Measurements from ENCODE around the gene ACTR10. TPM values are rescaled to one million over a fixed set of nuclear protein-coding genes. Genes with fewer than 3 reads are reported as not detected.

The ACTR10 gene
- total RNA-seq, 4 donors from 2014 or later, result 42.6 to 88.8 (median 78.7) TPM

GRCh38 chr14:58171090-58171489, 28.9 kb upstream of the ACTR10 start:
- DNase-seq (ENCODE audit: low spot score in 2 of 2), result peak; percentile 29 to 39
- no peaks in the 10 kb centered on the region for H3K9me3 ChIP-seq
- peaks cover 0 to 5% (median 0%) of the 10 kb centered on the region in 4 donors for H3K4me1 ChIP-seq
- H3K36me3 ChIP-seq, result no peaks in the 10 kb centered on the region
- TF ChIP-seq EP300 (IDR thresholded peaks at IDR 0.05) (no peak), POLR2A (IDR thresholded peaks at IDR 0.05) (no peak), CTCF (IDR thresholded peaks at IDR 0.05) (no peak)
- H3K4me3 ChIP-seq, result no peak overlapping the region
- no peaks in the 10 kb centered on the region for H3K27me3 ChIP-seq
- H3K27ac ChIP-seq, result no peak overlapping the region
- WGBS, 2 donors, result 19 to 21% methylated on average over 6 of the region's 6 CpGs

GRCh38 chr14:58177125-58177524, 22.8 kb upstream of the ACTR10 start:
- H3K4me3 ChIP-seq, result no peak overlapping the region
- no peaks in the 10 kb centered on the region for H3K9me3 ChIP-seq
- DNase-seq (ENCODE audit: low spot score in 2 of 2), result no peak
- H3K27ac ChIP-seq, result no peak overlapping the region
- no peaks in the 10 kb centered on the region for H3K4me1 ChIP-seq
- H3K27me3 ChIP-seq, result no peaks in the 10 kb centered on the region
- 65 to 73% methylated on average over 5 of the region's 5 CpGs for WGBS, 2 donors
- no peaks in the 10 kb centered on the region for H3K36me3 ChIP-seq
- TF ChIP-seq CTCF (IDR thresholded peaks at IDR 0.05) (no peak), POLR2A (IDR thresholded peaks at IDR 0.05) (no peak), EP300 (IDR thresholded peaks at IDR 0.05) (no peak)

- peaks cover 0 to 10% (median 0%) of the 10 kb centered on the region in 4 donors for H3K4me1 ChIP-seq
- 61 to 64% methylated on average over 2 of the region's 2 CpGs for WGBS, 2 donors
These were observed 10.8 kb upstream of the ACTR10 start for GRCh38 chr14:58189176-58189575.

GRCh38 chr14:58191763-58192601, 8.0 kb upstream of the ACTR10 start:
- H3K4me1 ChIP-seq, result peaks cover 0 to 13% (median 0%) of the 10 kb centered on the region in 4 donors
- no peak overlapping the region for H3K27ac ChIP-seq
- TF ChIP-seq EP300 (IDR thresholded peaks at IDR 0.05) (no peak), CTCF (IDR thresholded peaks at IDR 0.05) (no peak), POLR2A (IDR thresholded peaks at IDR 0.05) (no peak)
- DNase-seq (ENCODE audit: low spot score in 2 of 2), result no peak
- H3K27me3 ChIP-seq, result no peaks in the 10 kb centered on the region
- no peaks in the 10 kb centered on the region for H3K36me3 ChIP-seq
- H3K9me3 ChIP-seq, result no peaks in the 10 kb centered on the region
- 62 to 69% methylated on average over 3 of the region's 3 CpGs for WGBS, 2 donors
- H3K4me3 ChIP-seq, result no peak overlapping the region

More at GRCh38 chr14:58189176-58189575, 10.8 kb upstream of the ACTR10 start:
- Histone ChIP-seq H3K9me3 (no peaks in the 10 kb centered on the region), H3K27ac (no peak overlapping the region), H3K36me3 (no peaks in the 10 kb centered on the region), H3K27me3 (no peaks in the 10 kb centered on the region), H3K4me3 (no peak overlapping the region)
- no peak for TF ChIP-seq EP300 (IDR thresholded peaks at IDR 0.05)
- no peak for TF ChIP-seq POLR2A (IDR thresholded peaks at IDR 0.05)
- TF ChIP-seq CTCF (IDR thresholded peaks at IDR 0.05), result no peak
- DNase-seq (ENCODE audit: low spot score in 2 of 2), result no peak

GRCh38 chr14:58193542-58193941, 6.4 kb upstream of the ACTR10 start:
- Histone ChIP-seq H3K4me3 (no peak overlapping the region), H3K9me3 (no peaks in the 10 kb centered on the region), H3K27me3 (no peaks in the 10 kb centered on the region), H3K27ac (peak overlapping the region in 1 of 4 donors; percentile 50), H3K36me3 (no peaks in the 10 kb centered on the region), H3K4me1 (peaks cover 0 to 13% (median 0%) of the 10 kb centered on the region in 4 donors)
- no peak for TF ChIP-seq POLR2A (IDR thresholded peaks at IDR 0.05)
- TF ChIP-seq EP300 (IDR thresholded peaks at IDR 0.05), result no peak
- TF ChIP-seq CTCF (IDR thresholded peaks at IDR 0.05), result no peak
- no peak for DNase-seq (ENCODE audit: low spot score in 2 of 2)
- 33 to 41% methylated on average over 2 of the region's 2 CpGs for WGBS, 2 donors
